Subcutaneous abdominal adipose tissue (tissue), 5 donors: Measurements from ENCODE around the gene UTP20.

ENCODE experiments used
- H3K27ac ChIP-seq: one replicate; pipeline ENCODE4 v1.7.0; 2013; ENCODE audit warnings: low read depth, mild to moderate bottlenecking, inconsistent platforms, low read length, moderate library complexity
- H3K27me3 ChIP-seq, 5 donors: one replicate each; pipeline ENCODE4 v1.7.0; 2013; ENCODE audit warnings: low read length in 5 of 5, inconsistent platforms in 1 of 5; ENCODE audit not compliant: control insufficient read depth in 5 of 5, insufficient read depth in 4 of 5
- H3K36me3 ChIP-seq, 5 donors: one replicate each; pipeline ENCODE4 v1.7.0; 2013; ENCODE audit warnings: low read length in 5 of 5; ENCODE audit not compliant: control insufficient read depth in 5 of 5, insufficient read depth in 5 of 5
- H3K4me1 ChIP-seq, 5 donors: one replicate each; pipeline ENCODE4 v1.7.0; 2013; ENCODE audit warnings: low read length in 5 of 5, mild to moderate bottlenecking in 3 of 5, moderate library complexity in 1 of 5; ENCODE audit not compliant: control insufficient read depth in 5 of 5, insufficient read depth in 5 of 5
- H3K4me3 ChIP-seq, 5 donors: one replicate each; pipeline ENCODE4 v1.7.0; 2013; ENCODE audit warnings: low read length in 5 of 5, low read depth in 1 of 5
- H3K9ac ChIP-seq, 5 donors: one replicate each; pipeline ENCODE4 v1.7.0; 2013; ENCODE audit warnings: low read length in 5 of 5, mild to moderate bottlenecking in 4 of 5, moderate library complexity in 3 of 5
- H3K9me3 ChIP-seq, 5 donors: one replicate each; pipeline ENCODE4 v1.7.0; 2013; ENCODE audit warnings: low read length in 5 of 5; ENCODE audit not compliant: control insufficient read depth in 5 of 5
- donor health status: healthy.
- donor health status: healthy.
- donor health status: healthy.
- donor health status: healthy.
- donor health status: healthy.

UTP20 gene

GRCh38 chr12:101267111-101267510, 12.8 kb upstream of the UTP20 start:
- Histone ChIP-seq H3K36me3 (no peaks in the 10 kb centered on the region), H3K9ac (no peak overlapping the region), H3K9me3 (peaks cover 0 to 13% (median 9%) of the 10 kb centered on the region in 5 donors), H3K4me1 (no peaks in the 10 kb centered on the region), H3K4me3 (no peak overlapping the region), H3K27ac (no peak overlapping the region), H3K27me3 (peaks cover 0 to 3% (median 0%) of the 10 kb centered on the region in 5 donors)

GRCh38 chr12:101276433-101276832, 3.5 kb upstream of the UTP20 start:
- H3K4me1 ChIP-seq: peaks cover 0 to 15% (median 9%) of the 10 kb centered on the region in 5 donors
- H3K4me3 ChIP-seq: no peak overlapping the region
- no peaks in the 10 kb centered on the region for H3K27me3 ChIP-seq
- H3K36me3 ChIP-seq: no peaks in the 10 kb centered on the region
- no peak overlapping the region for H3K27ac ChIP-seq
- no peaks in the 10 kb centered on the region for H3K9me3 ChIP-seq
- no peak overlapping the region for H3K9ac ChIP-seq

- Histone ChIP-seq H3K27ac (no peak overlapping the region), H3K27me3 (no peaks in the 10 kb centered on the region), H3K4me3 (no peak overlapping the region), H3K36me3 (peaks cover 0 to 7% (median 3%) of the 10 kb centered on the region in 5 donors), H3K4me1 (peaks cover 0 to 15% (median 9%) of the 10 kb centered on the region in 5 donors), H3K9me3 (no peaks in the 10 kb centered on the region), H3K9ac (no peak overlapping the region)
Observed at GRCh38 chr12:101277443-101277842, 2.5 kb upstream of the UTP20 start.

- Histone ChIP-seq H3K9me3 (no peaks in the 10 kb centered on the region), H3K36me3 (peaks cover 43 to 69% (median 56%) of the 10 kb centered on the region in 5 donors), H3K4me1 (no peaks in the 10 kb centered on the region), H3K27me3 (no peaks in the 10 kb centered on the region), H3K27ac (no peak overlapping the region), H3K4me3 (no peak overlapping the region), H3K9ac (no peak overlapping the region)
Observed at GRCh38 chr12:101287357-101287756, 7.5 kb downstream of the UTP20 start.

GRCh38 chr12:101297661-101298060, 17.8 kb downstream of the UTP20 start:
- H3K4me3 ChIP-seq: no peak overlapping the region
- no peak overlapping the region for H3K9ac ChIP-seq
- no peaks in the 10 kb centered on the region for H3K9me3 ChIP-seq
- no peaks in the 10 kb centered on the region for H3K4me1 ChIP-seq
- H3K27ac ChIP-seq: no peak overlapping the region
- H3K36me3 ChIP-seq: peaks cover 45 to 74% (median 57%) of the 10 kb centered on the region in 5 donors
- H3K27me3 ChIP-seq: no peaks in the 10 kb centered on the region

- Histone ChIP-seq H3K9me3 (no peaks in the 10 kb centered on the region), H3K27me3 (no peaks in the 10 kb centered on the region), H3K36me3 (peaks cover 48 to 77% (median 57%) of the 10 kb centered on the region in 5 donors), H3K4me1 (no peaks in the 10 kb centered on the region), H3K9ac (no peak overlapping the region), H3K27ac (no peak overlapping the region), H3K4me3 (no peak overlapping the region)
Observed at GRCh38 chr12:101298426-101298825, 18.5 kb downstream of the UTP20 start.

GRCh38 chr12:101299346-101299745, 19.4 kb downstream of the UTP20 start:
- Histone ChIP-seq H3K4me1 (no peaks in the 10 kb centered on the region), H3K9ac (no peak overlapping the region), H3K27me3 (no peaks in the 10 kb centered on the region), H3K36me3 (peaks cover 56 to 82% (median 59%) of the 10 kb centered on the region in 5 donors), H3K27ac (no peak overlapping the region), H3K9me3 (no peaks in the 10 kb centered on the region), H3K4me3 (no peak overlapping the region)

GRCh38 chr12:101299931-101300330, 20.0 kb downstream of the UTP20 start:
- H3K4me1 ChIP-seq: no peaks in the 10 kb centered on the region
- H3K4me3 ChIP-seq: no peak overlapping the region
- no peaks in the 10 kb centered on the region for H3K9me3 ChIP-seq
- peaks cover 58 to 86% (median 64%) of the 10 kb centered on the region in 5 donors for H3K36me3 ChIP-seq
- H3K27ac ChIP-seq: no peak overlapping the region
- H3K9ac ChIP-seq: no peak overlapping the region
- no peaks in the 10 kb centered on the region for H3K27me3 ChIP-seq

GRCh38 chr12:101302741-101303140, 22.8 kb downstream of the UTP20 start:
- H3K4me3 ChIP-seq: no peak overlapping the region
- no peak overlapping the region for H3K27ac ChIP-seq
- H3K27me3 ChIP-seq: no peaks in the 10 kb centered on the region
- H3K4me1 ChIP-seq: no peaks in the 10 kb centered on the region
- H3K9ac ChIP-seq: no peak overlapping the region
- peaks cover 60 to 85% (median 67%) of the 10 kb centered on the region in 5 donors for H3K36me3 ChIP-seq
- H3K9me3 ChIP-seq: no peaks in the 10 kb centered on the region

- Histone ChIP-seq H3K27me3 (no peaks in the 10 kb centered on the region), H3K36me3 (peaks cover 50 to 92% (median 77%) of the 10 kb centered on the region in 5 donors), H3K4me1 (no peaks in the 10 kb centered on the region), H3K4me3 (no peak overlapping the region), H3K9me3 (no peaks in the 10 kb centered on the region), H3K9ac (no peak overlapping the region), H3K27ac (no peak overlapping the region)
Observed at GRCh38 chr12:101305226-101305779, 25.4 kb downstream of the UTP20 start.
